ENCODE results near the gene COLEC12.

COLEC12 gene

GRCh38 chr18:505483-506122 is 5.1 kb upstream of the COLEC12 start:
- DNase-seq (ENCODE audit: low spot score) = no peak

DNA sequence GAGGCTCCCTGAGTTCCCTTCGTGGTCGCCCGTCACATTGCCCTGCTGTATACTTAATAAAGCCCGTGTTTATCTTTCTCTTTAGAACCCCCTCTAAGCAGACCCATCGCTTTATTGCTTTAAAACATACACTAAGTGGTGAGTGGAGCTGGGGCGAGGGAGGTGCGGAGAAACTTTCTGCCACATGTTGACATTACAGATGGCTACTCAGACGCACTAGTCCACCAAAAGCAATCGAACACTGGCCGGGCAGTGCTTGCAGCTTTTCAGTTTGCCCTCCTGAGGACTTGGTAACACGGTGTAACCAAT is 859 bp upstream of the COLEC12 start:
- DNase-seq (ENCODE audit: low spot score) = no peak

GRCh38 chr18:499776-500631 is 497 bp downstream of the COLEC12 start:
- DNase-seq (ENCODE audit: low spot score) = no peak

- no peak for DNase-seq (ENCODE audit: low spot score)
Observed at GRCh38 chr18:498931-499775, 1.3 kb downstream of the COLEC12 start.

DNA sequence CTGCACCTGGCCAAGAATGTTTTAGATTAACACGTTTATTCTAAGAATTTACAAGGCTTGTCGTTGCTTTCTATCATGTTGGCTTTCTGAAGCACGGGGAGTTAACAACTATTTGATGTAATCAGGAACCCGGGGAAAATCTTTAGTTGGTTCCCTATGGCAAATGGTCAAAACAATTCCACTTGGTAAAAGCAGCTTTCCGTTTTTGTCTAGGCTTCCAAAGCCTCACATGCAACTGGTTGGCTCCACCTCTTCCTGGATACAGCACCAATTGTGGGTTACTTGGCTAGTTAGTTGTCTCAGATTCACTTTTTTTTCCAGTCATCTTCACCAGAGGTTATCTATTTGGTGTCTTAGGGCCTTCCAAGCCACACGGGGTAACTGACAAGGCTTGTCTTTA is 2.8 kb downstream of the COLEC12 start:
- DNase-seq (ENCODE audit: low spot score) = no peak

GRCh38 chr18:495452-495851 is 5.0 kb downstream of the COLEC12 start:
- no peak for DNase-seq (ENCODE audit: low spot score)

GRCh38 chr18:495017-495416 is 5.5 kb downstream of the COLEC12 start:
- no peak for DNase-seq (ENCODE audit: low spot score)

DNA sequence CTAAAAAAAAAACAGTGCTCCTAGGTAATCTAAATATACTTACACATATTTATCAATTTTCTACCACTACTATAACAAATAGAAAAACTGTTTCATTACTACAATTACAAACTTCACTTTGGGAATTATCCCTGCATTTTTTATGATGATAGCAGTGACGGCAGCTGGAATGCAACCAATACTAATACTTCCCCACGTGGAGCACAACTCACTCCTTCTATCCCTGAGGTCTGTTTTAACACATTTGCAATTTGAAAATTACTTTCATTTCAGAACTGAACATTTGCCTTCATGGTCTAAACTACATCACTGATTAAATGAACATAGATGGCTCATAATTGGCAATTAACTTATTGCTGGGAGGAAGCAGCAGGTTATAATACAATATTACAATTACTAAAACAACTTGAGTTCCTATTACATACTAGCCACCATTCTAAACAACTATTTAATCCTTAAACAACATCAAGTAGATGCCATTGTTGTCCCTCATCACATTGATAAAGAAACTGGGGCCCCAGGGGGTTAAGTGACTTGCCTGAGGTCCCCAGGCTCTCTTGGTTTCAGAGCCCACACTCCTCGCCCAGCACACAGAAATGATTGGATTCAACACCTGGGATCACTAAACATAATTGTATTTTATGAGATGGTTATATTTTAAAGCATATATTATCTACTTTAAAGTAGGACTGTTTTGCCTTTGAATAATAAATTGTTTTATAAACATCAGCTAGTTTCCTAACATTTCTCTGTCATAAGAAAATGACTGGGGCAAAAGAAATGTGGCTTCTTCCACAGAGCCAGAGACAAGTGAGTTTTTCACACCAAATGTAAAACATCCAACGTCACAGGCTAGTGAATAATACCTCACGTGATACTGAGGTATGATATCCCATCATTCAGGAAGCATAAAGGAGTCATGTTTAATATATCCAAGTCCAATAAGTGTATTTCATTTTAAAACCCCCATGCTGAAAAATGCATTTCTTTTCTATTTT is 6.2 kb downstream of the COLEC12 start:
- DNase-seq (ENCODE audit: low spot score) = no peak

- DNase-seq (ENCODE audit: low spot score) = no peak
Observed at GRCh38 chr18:492451-492850, 8.1 kb downstream of the COLEC12 start.

DNA sequence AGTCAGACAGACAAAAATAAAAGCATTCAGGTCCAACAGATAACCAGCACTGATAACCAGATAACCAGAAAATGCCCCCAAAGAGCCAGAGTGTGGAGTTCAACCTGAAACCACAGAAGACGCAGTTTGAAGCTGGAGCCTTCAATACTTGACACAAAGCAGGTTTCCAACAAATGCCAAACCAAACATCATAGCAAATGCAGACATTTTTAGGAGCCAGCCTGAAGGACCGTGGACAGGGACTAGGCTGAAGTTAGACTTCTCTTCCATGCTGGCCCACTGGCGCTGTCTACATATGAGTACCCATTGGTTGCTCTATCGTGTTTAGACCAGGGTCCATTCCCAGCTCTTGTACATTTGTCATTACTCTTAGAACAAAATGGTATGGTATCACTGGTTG is 9.9 kb downstream of the COLEC12 start:
- no peak for DNase-seq (ENCODE audit: low spot score)

DNA sequence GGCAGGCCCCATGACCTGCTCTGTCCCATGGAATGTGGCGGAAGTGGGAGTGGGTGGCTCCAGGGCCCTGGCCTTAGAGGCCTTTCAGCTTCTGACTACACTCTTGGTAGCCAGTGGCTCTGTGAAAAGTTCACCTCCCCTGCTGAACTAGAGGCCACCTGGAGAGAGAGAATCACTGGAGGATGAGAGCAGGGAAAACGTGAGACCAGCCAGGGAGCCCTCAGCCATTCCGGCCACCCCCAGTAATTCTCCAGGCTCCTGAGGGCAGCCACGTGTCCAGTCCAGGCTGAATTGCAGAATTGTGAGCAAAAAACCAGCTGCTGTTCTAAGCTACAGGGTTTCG is 10.5 kb downstream of the COLEC12 start:
- DNase-seq (ENCODE audit: low spot score) = no peak

DNA sequence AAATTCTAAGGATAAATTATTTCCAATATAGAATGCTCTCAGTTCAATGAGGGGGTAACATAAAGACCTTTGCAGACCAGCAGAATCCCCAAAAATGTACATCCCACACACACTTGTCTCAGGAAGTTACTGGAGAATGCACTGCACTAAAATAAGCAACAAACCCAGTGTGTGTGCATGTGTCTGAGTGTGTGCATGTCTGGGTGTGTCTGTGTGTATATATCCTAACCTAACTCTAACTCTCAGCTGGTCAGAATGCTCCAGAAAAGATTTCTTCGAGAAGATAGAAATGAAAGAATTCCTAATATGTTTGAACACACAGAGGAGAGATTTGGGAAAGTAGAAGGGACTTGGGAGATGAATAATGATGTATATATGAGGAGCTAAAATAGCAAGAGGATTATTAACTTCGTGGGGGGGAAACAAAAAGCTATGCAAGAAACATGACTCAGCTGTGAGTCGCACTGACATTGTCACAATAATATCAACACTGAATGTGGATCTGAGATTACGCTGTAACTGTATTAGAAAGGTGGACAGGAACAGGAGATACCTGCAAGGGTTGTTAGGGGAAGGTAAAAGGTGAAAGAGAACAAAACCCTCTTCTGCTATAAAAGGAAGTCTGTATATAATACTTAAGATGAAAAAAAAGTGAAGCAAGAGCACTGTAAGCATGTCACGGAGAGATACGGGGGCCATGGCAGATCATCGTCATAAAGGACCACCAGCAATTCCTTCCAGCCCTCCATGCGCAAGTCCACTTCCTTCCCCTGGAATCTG is 11.1 kb downstream of the COLEC12 start:
- no peak for DNase-seq (ENCODE audit: low spot score)

GRCh38 chr18:486929-487740 is 13.4 kb downstream of the COLEC12 start:
- DNase-seq (ENCODE audit: low spot score) = no peak

GRCh38 chr18:484749-485464 is 15.6 kb downstream of the COLEC12 start:
- no peak for DNase-seq (ENCODE audit: low spot score)

DNA sequence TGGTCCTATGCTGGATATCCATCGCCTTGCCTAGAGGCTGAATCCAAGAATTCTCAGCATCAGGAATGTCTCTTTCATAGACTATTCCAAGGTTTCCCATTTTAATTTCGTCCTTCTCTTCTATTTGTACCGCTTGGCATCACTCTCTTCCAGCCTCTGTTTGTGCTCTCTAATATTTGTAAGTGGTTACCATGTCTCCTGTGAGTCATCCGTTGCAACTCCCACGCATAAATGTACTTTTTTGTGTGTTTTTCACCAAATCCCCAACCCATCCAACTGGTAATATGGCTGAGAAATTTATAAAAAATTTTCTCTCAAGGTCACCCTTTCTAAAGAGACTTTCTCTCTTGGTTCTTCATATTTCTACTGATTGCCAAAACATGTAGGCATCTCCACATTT is 21.8 kb downstream of the COLEC12 start:
- no peak for DNase-seq (ENCODE audit: low spot score)

DNA sequence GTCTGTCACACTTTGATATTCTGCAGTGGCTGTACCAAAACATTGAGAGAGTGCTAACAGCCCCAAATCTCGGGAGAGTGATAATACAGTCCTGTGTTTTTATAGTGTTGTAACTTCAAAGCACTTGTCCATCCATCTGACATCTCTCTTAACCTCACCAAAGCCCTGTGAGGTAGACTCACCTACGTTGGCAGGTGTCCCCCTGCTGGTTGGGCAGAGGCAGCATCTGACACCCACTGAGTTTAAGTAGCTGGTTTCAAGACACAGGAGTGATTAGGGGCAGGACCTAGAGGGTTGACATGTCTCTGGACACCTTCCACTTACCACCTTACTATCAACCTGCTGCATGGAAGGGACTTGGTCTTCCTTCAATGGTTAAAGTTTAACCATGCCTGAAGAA is 22.9 kb downstream of the COLEC12 start:
- no peak for DNase-seq (ENCODE audit: low spot score)

GRCh38 chr18:476251-476664 is 24.2 kb downstream of the COLEC12 start:
- DNase-seq (ENCODE audit: low spot score) = no peak

DNA sequence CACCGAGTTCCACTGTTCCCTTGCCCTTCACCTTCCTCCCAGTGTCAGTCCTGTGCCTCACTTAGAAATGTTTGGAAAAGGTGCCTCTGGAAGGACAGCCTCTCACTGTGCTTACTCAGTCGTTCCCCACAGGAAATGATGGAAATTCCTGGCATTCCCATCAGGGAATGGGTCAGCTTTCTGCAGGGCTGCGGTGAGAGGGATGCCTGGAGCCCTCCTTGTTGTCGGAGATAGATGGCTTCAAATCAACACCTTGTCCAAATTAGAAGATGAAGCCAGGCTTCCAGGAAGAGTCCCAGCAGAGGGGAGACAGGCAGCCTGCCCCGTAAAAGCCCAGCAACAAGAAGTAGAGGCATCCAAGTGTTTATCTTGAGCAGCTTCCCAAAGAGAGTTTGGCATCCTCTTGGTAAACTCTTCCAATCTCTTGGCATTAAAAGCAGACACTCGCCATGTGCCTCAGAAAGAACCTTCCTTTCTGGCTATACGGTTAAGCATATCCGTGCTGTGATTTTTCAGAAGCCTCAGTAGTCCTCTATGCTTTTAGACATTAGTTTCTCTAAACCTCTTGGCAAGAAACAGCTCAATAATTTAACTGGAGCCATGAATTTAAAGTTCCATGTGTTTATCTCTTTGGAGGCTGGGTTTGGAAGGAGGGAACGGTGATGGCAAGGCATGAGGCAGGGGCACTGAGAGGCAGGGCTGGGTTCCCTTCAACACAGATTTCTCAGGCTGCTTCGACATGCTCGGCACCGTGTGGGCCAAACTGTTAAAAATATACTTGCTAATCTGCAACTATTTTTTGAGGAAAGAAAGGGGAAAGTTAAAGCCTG is 25.1 kb downstream of the COLEC12 start:
- DNase-seq (ENCODE audit: low spot score) = peak; percentile 27

DNA sequence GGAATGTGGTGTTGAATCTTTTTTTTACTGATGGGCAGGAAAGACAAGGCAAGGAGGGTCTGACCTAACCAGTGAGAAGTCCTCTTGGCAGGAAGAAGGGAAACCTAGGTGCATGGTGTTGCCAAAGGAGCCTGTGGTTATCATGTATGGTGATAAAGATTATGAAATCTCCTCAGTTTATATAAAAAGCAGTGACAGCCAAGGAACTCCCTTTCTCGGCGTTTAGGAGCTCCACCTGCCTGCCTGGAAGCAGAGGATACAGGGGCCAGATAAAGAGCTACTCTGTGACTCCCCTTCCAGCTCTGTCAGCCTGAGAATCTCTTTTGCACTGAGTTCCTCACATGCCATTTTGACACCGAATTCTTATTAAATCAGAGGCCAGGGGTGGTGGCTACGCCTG is 26.1 kb downstream of the COLEC12 start:
- no peak for DNase-seq (ENCODE audit: low spot score)

All from cerebellar cortex (tissue), 1 donor.